HG03354 (cell line): ENCODE data around the gene PRRT1B.
"Not testable (repeated sequence)": the region's sequence is repeated elsewhere in the genome, so short reads cannot be mapped to it uniquely, and the experiment has no call there.

Experiments used
- ATAC-seq: cut with Tn5 transposase; IDR thresholded peaks from one replicate; pipeline ENCODE4 v1.9.1; 2021; ENCODE audit warnings: mild to moderate bottlenecking; ENCODE audit not compliant: unreplicated experiment, poor library complexity, severe bottlenecking

Gene PRRT1B

DNA sequence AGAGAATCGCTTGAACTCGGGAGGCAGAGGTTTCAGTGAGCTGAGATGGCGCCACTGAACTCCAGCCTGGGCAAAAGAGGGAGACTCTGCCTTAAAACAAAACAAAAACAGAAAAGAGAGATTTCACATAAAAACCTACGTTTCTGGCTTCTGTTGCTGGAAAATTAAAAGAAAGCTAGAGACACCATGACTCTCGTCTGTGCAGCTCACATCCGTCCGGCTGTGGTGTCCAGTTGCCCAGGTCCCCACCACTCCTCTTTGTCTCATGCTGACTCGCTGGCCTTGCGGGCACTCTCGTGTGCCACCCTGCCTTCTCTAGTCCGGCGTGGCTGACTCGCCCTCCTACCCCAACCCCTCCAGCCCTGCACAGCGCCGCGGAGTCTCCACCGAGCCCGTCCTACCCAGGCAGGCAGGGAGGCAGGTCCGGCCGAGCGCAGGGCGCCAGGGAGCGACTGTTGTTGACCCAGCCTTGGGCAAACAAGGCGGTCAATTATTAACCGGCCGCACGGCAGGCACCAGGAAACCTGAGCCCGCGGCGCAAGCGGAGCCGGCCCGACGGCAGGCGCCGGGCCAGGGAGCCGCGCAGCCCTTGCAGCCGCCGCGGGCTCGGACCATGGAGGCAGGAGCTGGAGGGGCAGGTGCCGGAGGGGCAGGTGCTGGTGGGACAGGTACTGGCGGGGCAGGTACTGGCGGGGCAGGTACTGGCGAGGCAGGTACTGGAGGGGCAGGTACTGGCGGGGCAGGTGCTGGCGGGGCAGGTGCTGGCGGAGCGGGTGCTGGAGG lies at the start of gene PRRT1B:
Gene PRRT1B (plus strand): TSS at position 521 of the 783 bp plus-strand sequence. CDS start 93 bp downstream, at position 614.
- no peak for ATAC-seq

- no peak for ATAC-seq
Observed at GRCh38 chr9:131495785-131496184, 49.5 kb upstream of the PRRT1B start.

GRCh38 chr9:131496844-131497405 lies 48.4 kb upstream of the PRRT1B start:
- no peak for ATAC-seq

DNA sequence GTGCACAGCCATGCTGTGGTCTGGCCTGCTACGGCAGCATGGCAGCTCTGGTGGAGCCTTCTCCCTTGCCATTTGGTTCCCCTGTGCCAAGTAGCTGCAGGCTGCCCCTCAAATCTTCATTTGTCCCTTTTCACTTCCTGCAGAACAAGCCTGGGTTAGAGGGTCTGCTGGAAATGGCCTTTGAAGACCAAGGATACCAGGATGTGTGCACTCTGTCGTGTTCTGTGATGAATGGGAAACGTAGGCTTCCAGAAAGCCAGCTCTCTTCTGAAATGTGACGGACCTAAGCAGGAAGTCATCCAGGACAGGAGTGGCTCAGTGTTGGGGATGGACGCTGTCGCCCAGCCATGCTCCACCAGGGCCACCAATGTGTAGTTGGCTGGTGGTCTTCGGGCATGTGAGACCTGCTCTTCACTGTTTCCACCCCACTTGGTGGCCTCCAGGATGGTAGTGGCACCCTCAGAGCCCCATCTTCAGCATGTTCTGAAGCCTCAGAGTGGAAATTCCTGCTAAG lies 46.0 kb upstream of the PRRT1B start:
- ATAC-seq: no peak

- ATAC-seq: no peak
Observed at GRCh38 chr9:131500377-131500776, 44.9 kb upstream of the PRRT1B start.

DNA sequence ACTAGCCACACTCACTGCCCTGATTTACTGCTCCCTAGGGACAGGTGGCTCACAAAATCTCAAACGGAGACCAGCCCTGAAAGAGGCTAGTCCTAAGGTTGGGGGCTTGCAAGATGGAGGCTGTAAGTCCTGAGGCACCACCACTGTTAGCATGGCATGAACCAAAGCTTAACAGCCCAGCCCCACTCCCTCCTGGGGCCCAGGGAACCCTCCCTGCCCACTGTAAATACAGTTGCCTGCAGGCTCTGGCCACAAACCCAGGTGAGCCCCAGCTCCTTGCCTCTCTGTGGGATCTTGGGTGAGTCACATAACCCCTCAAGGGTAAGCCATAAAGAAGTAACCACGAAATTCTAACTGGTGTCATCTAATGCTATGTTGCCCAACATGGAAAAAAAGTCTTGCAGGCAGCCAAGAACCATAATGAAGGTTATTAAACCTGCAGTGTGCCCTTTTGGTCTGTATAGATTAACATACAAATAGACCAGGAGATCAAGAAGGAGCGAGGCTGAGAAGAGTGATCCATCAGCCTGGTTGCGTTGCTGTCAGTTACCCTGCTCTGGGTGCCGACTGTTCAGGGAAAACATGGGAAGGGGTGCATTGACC lies 44.3 kb upstream of the PRRT1B start:
- no peak for ATAC-seq

DNA sequence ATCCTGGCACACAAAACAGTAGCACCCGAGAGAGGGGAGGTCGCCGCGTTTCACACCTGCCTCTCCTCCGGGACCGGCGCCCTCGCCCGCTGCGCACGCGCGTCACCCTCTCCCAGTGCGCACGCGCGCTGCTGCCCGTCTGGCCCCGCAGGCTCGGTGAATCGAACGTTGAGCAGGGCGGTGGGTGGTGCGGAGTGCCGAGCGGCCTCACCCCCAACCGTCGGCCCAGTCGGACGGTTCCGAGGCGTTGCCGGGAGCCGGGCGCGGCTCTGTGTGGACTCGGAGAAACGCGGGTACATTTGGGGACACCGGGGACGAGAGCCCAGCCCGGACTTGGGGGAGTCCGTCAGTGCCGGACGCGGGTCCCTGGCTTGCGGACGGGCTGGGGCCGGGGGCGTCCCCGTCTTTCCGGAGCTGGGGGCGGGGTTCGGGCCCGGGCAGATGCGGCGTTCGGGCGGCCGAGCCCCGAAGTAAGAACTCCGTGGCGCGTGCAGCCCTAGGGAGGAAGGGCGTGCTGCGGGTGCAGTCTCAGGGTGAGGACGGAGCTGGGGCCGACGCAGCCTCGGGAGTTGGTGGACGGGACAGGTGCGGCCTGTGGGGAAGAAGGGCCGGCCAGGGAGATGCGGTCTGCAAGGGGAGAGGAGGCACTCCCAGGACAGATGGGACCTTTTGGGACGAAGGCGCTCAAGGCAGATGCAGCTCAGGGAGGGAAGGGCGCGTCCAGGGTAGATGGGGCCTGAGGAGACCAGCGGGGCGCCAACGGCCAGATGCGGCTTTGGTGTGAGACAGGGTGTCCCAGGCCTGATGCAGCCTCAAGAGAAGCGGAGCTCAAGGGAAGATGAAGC lies 42.3 kb upstream of the PRRT1B start, which contains the start of gene POMT1:
Gene POMT1 (plus strand): TSS at position 138 of the 845 bp plus-strand sequence. CDS start 1,301 bp downstream, outside the sequence.
- peak; percentile 88 for ATAC-seq

DNA sequence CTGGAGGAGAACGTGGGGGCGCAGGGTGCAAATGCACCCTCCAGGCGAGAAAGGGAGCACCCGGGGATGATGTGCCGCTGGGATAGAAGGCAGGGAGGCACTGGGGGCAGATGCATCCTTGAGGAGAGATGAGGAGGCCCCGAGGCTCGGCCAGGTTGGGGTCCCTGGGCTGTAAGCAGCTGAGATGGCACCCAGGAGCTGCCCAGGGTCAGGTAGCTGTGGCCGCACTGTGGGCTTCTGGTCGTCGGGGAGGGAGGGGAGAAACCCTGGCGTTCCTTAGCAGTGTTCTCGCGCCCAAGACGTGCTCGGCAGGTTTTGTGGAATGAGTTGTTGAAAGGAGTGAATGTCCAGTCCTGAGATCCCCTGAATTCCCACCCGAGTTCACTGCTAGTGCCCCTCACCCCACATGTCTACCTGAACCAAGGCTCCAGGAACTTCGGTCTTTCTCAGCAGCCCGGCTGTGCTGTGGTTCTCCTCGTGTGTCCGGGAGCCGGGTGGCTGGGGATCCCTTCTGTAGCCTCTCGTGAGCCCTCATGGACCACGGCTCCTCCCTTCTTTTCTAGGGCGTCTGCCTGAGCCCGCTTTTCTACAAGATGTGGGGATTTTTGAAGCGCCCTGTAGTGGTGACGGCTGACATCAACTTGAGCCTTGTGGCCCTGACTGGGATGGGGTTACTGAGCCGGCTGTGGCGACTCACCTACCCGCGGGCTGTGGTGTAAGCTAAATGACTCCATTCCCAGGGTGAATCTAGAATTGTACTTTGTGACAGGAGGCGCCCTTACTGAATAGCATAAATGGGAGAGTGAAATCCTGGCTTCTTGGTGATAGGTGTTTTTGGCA lies 41.5 kb upstream of the PRRT1B start:
- ATAC-seq: no peak

DNA sequence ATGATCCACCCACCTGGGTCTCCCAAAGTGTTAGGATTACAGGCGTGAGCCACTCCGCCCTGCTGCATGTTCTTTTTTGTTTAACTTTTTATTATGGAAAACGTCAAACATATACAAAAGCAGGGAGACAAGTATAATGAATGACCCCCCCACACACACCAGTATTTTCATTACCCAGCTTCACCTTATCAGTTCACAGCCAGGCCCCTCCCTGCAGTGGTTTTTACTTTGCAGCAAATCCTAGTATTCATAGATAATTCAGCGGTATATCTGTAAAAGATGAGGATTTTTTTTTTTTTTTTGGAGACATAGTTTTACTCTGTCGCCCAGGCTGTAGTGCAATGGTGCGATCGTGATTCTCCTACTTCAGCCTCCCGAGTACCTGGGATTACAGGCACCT lies 40.3 kb upstream of the PRRT1B start:
- no peak for ATAC-seq

- no peak for ATAC-seq
Observed at GRCh38 chr9:131511416-131511815, 33.9 kb upstream of the PRRT1B start.

- no peak for ATAC-seq
Observed at GRCh38 chr9:131511880-131512279, 33.4 kb upstream of the PRRT1B start.

DNA sequence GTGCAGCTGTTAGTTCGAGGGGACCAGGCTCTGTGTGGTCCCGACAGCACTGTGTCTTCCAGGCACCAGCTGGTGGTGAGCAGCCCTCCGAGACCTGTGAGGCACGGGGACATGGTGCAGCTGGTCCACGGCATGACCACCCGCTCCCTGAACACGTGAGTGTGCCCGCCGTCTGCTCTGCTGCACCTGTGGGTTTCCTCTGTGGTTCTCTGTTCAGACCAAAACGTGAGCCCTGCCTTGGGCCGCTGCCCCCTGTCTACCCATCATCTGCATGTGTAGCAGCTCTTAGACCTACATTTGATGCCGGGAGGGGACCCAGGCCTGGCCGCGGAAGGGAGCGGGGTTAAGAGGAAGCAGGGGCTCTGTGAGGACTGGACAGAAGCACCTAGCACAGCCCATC lies 32.1 kb upstream of the PRRT1B start:
- ATAC-seq: no peak

GRCh38 chr9:131515559-131516031 lies 29.7 kb upstream of the PRRT1B start:
- ATAC-seq: not testable (repeated sequence)

- no peak for ATAC-seq
Observed at GRCh38 chr9:131516100-131516499, 29.2 kb upstream of the PRRT1B start.

DNA sequence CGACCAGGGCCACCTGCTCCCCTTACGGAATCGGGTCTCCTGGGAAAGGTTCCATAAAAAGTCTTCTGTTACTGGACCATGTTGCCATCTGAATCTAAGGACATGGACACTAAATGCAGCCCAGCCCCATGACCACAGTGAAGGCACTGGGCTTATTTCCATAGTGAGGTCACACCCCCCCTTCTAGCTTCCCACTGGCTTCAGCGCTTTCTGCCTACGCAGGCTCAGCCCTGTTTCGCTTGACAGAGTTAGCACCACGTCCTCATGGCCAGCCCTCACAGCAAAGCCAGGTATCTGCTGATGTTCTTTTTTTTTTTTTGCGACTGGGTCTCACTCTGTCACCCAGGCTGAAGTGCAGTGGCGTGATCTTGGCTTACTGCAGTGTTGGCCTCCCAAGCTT lies 28.4 kb upstream of the PRRT1B start:
- ATAC-seq: no peak

- ATAC-seq: no peak
Observed at GRCh38 chr9:131517761-131518190, 27.5 kb upstream of the PRRT1B start.

DNA sequence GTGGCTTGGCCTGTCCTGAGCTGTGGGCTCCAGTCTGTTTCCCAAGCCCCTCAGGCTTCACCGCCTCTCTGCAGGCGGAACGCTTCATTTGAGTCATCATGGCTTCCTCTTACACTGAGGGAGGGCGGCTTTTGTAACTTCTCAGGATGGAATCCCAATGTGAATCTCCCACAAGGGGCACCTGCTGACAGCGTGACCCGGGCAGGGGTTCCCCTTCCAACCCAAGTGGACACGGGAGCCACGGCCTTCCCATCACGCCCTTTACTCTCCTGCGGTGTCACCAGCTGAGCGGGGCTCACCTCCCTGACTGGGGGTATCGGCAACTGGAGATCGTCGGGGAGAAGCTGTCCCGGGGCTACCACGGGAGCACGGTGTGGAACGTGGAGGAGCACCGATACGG lies 26.8 kb upstream of the PRRT1B start:
- ATAC-seq: no peak

- no peak for ATAC-seq
Observed at GRCh38 chr9:131520503-131520902, 24.8 kb upstream of the PRRT1B start.

DNA sequence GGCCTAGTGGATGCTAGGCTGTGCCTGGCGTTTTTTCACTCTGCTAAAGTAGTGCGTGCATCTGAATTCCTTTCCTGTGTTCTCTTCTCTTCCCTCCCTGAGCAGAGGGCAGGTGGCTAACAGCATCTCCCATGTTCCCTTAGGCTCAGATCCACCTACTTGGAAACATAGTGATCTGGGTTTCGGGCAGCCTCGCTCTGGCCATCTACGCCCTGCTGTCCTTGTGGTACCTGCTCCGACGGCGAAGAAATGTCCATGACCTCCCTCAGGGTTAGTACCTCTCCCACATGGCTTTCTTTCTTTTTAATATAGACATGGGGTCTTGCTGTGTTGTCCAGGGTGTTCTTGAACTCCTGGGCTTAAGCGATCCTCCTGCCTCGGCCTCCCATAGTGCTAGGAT lies 24.1 kb upstream of the PRRT1B start:
- ATAC-seq: no peak
